A549 (cell line): ENCODE measurements around the gene CFAP61. TPM values are rescaled to one million over a fixed set of nuclear protein-coding genes. Genes with fewer than 3 reads are reported as not detected.
A peak's percentile ranks its signal among the peaks of the same experiment; 100 is the strongest.

Experiments used
- ATAC-seq, 2 experiments: fragments of 200-7000 bp in 1 of 2; fragments of >200 bp in 1 of 2; cut with Nextera tagmentation in 1 of 2; cut with Tn5 transposase in 1 of 2; 3 replicates each; pipeline versions ENCODE4 v1.8.0 to v1.9.1; 2018 to 2020; ENCODE audit warnings: mild to moderate bottlenecking in 1 of 2, moderate library complexity in 1 of 2
- CTCF ChIA-PET: fragments of 300-600 bp; sonication (Branson Sonifier 250); formaldehyde crosslinking; extraction: SDS; loops from one replicate; lab custom pipeline; 2021; ENCODE audit warnings: antibody characterized with exemption, inconsistent platforms; lab: Yijun Ruan, JAX
- POLR2A ChIA-PET: fragments of 350-600 bp; formaldehyde crosslinking; extraction: SDS; loops from one replicate; lab custom pipeline; 2021; ENCODE audit warnings: antibody characterized with exemption, inconsistent platforms; lab: Yijun Ruan, JAX
- DNase-seq, 2 experiments: peaks; one replicate each; pipeline versions ENCODE4 v3.0.0 to v3.0.0-alpha.2; 2011 to 2016; ENCODE audit warnings: low read depth in 1 of 2, low spot score in 1 of 2
- FAIRE-seq: peaks from 2 replicates; lab custom pipeline; 2011; peaks lifted over from hg19 to GRCh38; lab: Jason Lieb, UNC
- H3K27ac ChIP-seq, 2 experiments: fragments of >200 bp; sonication (Bioruptor Twin); formaldehyde crosslinking; 3 replicates each; pipeline ENCODE4 v1.5.1; 2016 to 2017
- H3K4me1 ChIP-seq: fragments of >200 bp; sonication (Bioruptor Twin); formaldehyde crosslinking; 3 replicates; pipeline ENCODE4 v1.6.1; 2016
- H3K4me2 ChIP-seq: fragments of >200 bp; sonication (Bioruptor Twin); formaldehyde crosslinking; 3 replicates; pipeline ENCODE4 v1.6.1; 2016
- H3K4me3 ChIP-seq: fragments of >200 bp; sonication (Bioruptor Twin); formaldehyde crosslinking; 3 replicates; pipeline ENCODE4 v1.5.1; 2016
- H3K9me3 ChIP-seq: fragments of >200 bp; sonication (Bioruptor Twin); formaldehyde crosslinking; 3 replicates; pipeline ENCODE4 v1.6.1; 2016
- CBX2 ChIP-seq: fragments of 200-600 bp; sonication (generic); IDR thresholded peaks from 2 replicates; pipeline ENCODE4 v1.6.1; 2016; ENCODE audit warnings: low read depth, mild to moderate bottlenecking, borderline replicate concordance
- CBX8 ChIP-seq: fragments of 200-600 bp; sonication (generic); IDR thresholded peaks from 2 replicates; pipeline ENCODE4 v1.6.1; 2016
- CHD4 ChIP-seq: fragments of 200-600 bp; sonication (generic); IDR thresholded peaks from 2 replicates; pipeline ENCODE4 v1.6.1; 2016; ENCODE audit warnings: antibody characterized with exemption, mild to moderate bottlenecking, borderline replicate concordance
- EHF ChIP-seq: fragments of 250-450 bp; sonication (Bioruptor Pico); IDR thresholded peaks from 2 replicates; pipeline ENCODE4 v1.5.0; 2020; ENCODE audit warnings: mild to moderate bottlenecking
- EHMT2 ChIP-seq: fragments of 200-600 bp; sonication (generic); IDR thresholded peaks from 2 replicates; pipeline ENCODE4 v1.6.1; 2016; ENCODE audit warnings: antibody characterized with exemption, low read depth, mild to moderate bottlenecking, moderate library complexity
- EP300 ChIP-seq, 2 experiments: fragments of >200 bp; sonication (Bioruptor Twin); formaldehyde crosslinking; IDR thresholded peaks; 2 replicates in 1 of 2; 3 replicates in 1 of 2; pipeline ENCODE4 v1.6.1; 2016 to 2017
- HES2 ChIP-seq: fragments of >200 bp; sonication (Bioruptor Twin); formaldehyde crosslinking; IDR thresholded peaks from 2 replicates; pipeline ENCODE4 v1.6.1; 2016
- HEYL ChIP-seq: fragments of 250-450 bp; sonication (Bioruptor Pico); IDR thresholded peaks from 2 replicates; pipeline ENCODE4 v1.8.0; 2021; ENCODE audit warnings: mild to moderate bottlenecking, moderate library complexity
- HOXB13 ChIP-seq: fragments of 250-450 bp; sonication (Bioruptor Pico); IDR thresholded peaks from 2 replicates; pipeline ENCODE4 v1.5.0; 2020; ENCODE audit warnings: low read depth, mild to moderate bottlenecking, moderate library complexity
- KDM5A ChIP-seq: fragments of 200-600 bp; sonication (generic); IDR thresholded peaks from 2 replicates; pipeline ENCODE4 v1.6.1; 2016; ENCODE audit warnings: antibody characterized with exemption, mild to moderate bottlenecking
- MAZ ChIP-seq: fragments of 150-350 bp; IDR thresholded peaks from 2 replicates; pipeline ENCODE4 v1.6.1; 2014; ENCODE audit warnings: antibody characterized with exemption, low read depth, low read length, borderline replicate concordance
- NFE2L2 ChIP-seq: fragments of 150-350 bp; conservative IDR thresholded peaks from 2 replicates; pipeline ENCODE4 v1.6.1; 2014; ENCODE audit warnings: low read length
- NR3C1 ChIP-seq: fragments of >200 bp; sonication (Bioruptor Twin); formaldehyde crosslinking; IDR thresholded peaks from 3 replicates; pipeline ENCODE4 v1.6.1; 2017
- POLR2A ChIP-seq: IDR thresholded peaks from 2 replicates; pipeline ENCODE4 v1.6.1; 2012; ENCODE audit warnings: mild to moderate bottlenecking, low read length
- RAD21 ChIP-seq, 2 experiments: fragments of >200 bp in 1 of 2; sonication (Bioruptor Twin) in 1 of 2; formaldehyde crosslinking in 1 of 2; IDR thresholded peaks in 1 of 2; conservative IDR thresholded peaks in 1 of 2; 2 replicates in 1 of 2; 3 replicates in 1 of 2; pipeline ENCODE4 v1.6.1; 2012 to 2018; ENCODE audit warnings: inconsistent platforms in 1 of 2
- REST ChIP-seq: fragments of 200-600 bp; sonication (generic); IDR thresholded peaks from 2 replicates; pipeline ENCODE4 v1.6.1; 2016; ENCODE audit warnings: antibody characterized with exemption, mild to moderate bottlenecking, moderate library complexity
- SREBF2 ChIP-seq: fragments of 450-650 bp; IDR thresholded peaks from 2 replicates; pipeline ENCODE4 v1.6.1; 2014; ENCODE audit warnings: mild to moderate bottlenecking, moderate library complexity
- ZFP36 ChIP-seq: fragments of 450-650 bp; IDR thresholded peaks from 2 replicates; pipeline ENCODE4 v1.6.1; 2014; ENCODE audit warnings: borderline replicate concordance; ENCODE audit not compliant: partially characterized antibody
- WGBS: methylation state at CpG from one replicate; pipeline ENCODE4 v1.1.6; 2017; ENCODE audit errors: missing lambda C conversion rate; 5-methylcytosine and 5-hydroxymethylcytosine counted together
- polyA plus RNA-seq, 4 experiments: library from polyadenylated mRNA; depleted of rRNA in 3 of 4; stranded (reverse); fragments of >200 nt; fragmentation: RNase III in 1 of 4; extraction: RNeasy Plus Mini Kit Qiagen cat#74134 plus additional on column Dnase treatment in 1 of 4; gene quantifications; 2 replicates in 3 of 4; 3 replicates in 1 of 4; pipeline ENCODE4 v1.2.3, GENCODE V29; 2011 to 2017

CFAP61 gene
- polyA plus RNA-seq, 2 of the 4 experiments (the other 2 are of a cell fraction) = 0.39 to 0.70 TPM

- ChIA-PET CTCF (no interaction called here), POLR2A (no interaction called here)
- 2% methylated on average over 1 of the region's 1 CpG for WGBS
- Histone ChIP-seq H3K4me1 (no peaks in the 10 kb centered on the region), H3K4me2 (no peak overlapping the region), H3K27ac (no peak overlapping the region), H3K9me3 (no peaks in the 10 kb centered on the region), H3K4me3 (no peak overlapping the region)
- no peak for FAIRE-seq
- no peak for DNase-seq
- no peak for ATAC-seq
- TF ChIP-seq HES2 (no peak), CHD4 (no peak), NR3C1 (no peak), ZFP36 (no peak), EHMT2 (no peak), EP300 (IDR thresholded peaks at IDR 0.05) (no peak)
Observed at GRCh38 chr20:20321134-20321533, 268.8 kb downstream of the CFAP61 start.

GRCh38 chr20:20321917-20322316 lies 269.6 kb downstream of the CFAP61 start:
- H3K4me3 ChIP-seq = no peak overlapping the region
- TF ChIP-seq HES2 = no peak
- 43% methylated on average over 1 of the region's 1 CpG for WGBS
- CTCF ChIA-PET = no interaction called here
- ATAC-seq (no peak), FAIRE-seq (no peak), DNase-seq (no peak)
- H3K9me3 ChIP-seq = no peaks in the 10 kb centered on the region
- POLR2A ChIA-PET = no interaction called here
- H3K4me2 ChIP-seq = no peak overlapping the region
- no peak overlapping the region for H3K27ac ChIP-seq
- H3K4me1 ChIP-seq = no peaks in the 10 kb centered on the region

- no peak for FAIRE-seq
- no peak for DNase-seq
- no peak for TF ChIP-seq HEYL (CRISPR knock-in tag)
- no peak for TF ChIP-seq RAD21 (conservative IDR thresholded peaks at IDR 0.05 in 1 of 2, IDR thresholded peaks at IDR 0.05 in 1 of 2)
- no peak for TF ChIP-seq NFE2L2
- no peak for TF ChIP-seq MAZ
- ChIA-PET CTCF (no interaction called here), POLR2A (no interaction called here)
- H3K4me2 ChIP-seq = no peak overlapping the region
- ATAC-seq = no peak
- no peak overlapping the region for H3K27ac ChIP-seq
- no peaks in the 10 kb centered on the region for H3K9me3 ChIP-seq
- no peaks in the 10 kb centered on the region for H3K4me1 ChIP-seq
- WGBS = 17% methylated on average over 6 of the region's 6 CpGs
- no peak overlapping the region for H3K4me3 ChIP-seq
Observed at GRCh38 chr20:20322912-20323311, 270.6 kb downstream of the CFAP61 start.

- peak in 1 of 2 experiments; percentile 6 for DNase-seq
- TF ChIP-seq CBX8 (no peak), KDM5A (no peak), HOXB13 (no peak)
- CTCF ChIA-PET = interaction anchor here (1.5 kb wide), 1 partner anchor 497 kb away, joined by 3 read pairs; no protein-coding TSS in a partner anchor
- Histone ChIP-seq H3K9me3 (no peaks in the 10 kb centered on the region), H3K4me2 (no peak overlapping the region), H3K27ac (no peak overlapping the region), H3K4me1 (no peaks in the 10 kb centered on the region), H3K4me3 (no peak overlapping the region)
- POLR2A ChIA-PET = no interaction called here
- FAIRE-seq = no peak
- WGBS = 40% methylated on average over 6 of the region's 6 CpGs
- ATAC-seq = peak in 1 of 2 experiments; percentile 64; a peak in 2 of 6 replicates
Observed at GRCh38 chr20:20327746-20328145, 275.4 kb downstream of the CFAP61 start.

GRCh38 chr20:20329564-20329963 lies 277.2 kb downstream of the CFAP61 start:
- no peak for TF ChIP-seq EHF
- no peak for TF ChIP-seq KDM5A
- TF ChIP-seq SREBF2 = no peak
- no peak for TF ChIP-seq POLR2A
- TF ChIP-seq REST = no peak
- TF ChIP-seq CBX2 = no peak
- no peak for TF ChIP-seq HOXB13
- ATAC-seq (no peak), DNase-seq (no peak), FAIRE-seq (no peak)
- POLR2A ChIA-PET = no interaction called here
- Histone ChIP-seq H3K9me3 (no peaks in the 10 kb centered on the region), H3K4me3 (no peak overlapping the region), H3K4me2 (no peak overlapping the region), H3K4me1 (no peaks in the 10 kb centered on the region), H3K27ac (no peak overlapping the region)
- WGBS = 52% methylated on average over 13 of the region's 13 CpGs
- CTCF ChIA-PET = interaction anchor here (1.5 kb wide), 1 partner anchor 495 kb away, joined by 3 read pairs; no protein-coding TSS in a partner anchor
